Thymus (tissue), 11 donors: ENCODE measurements around the gene PLCB1. TPM values are rescaled to one million over a fixed set of nuclear protein-coding genes. Genes with fewer than 3 reads are reported as not detected.

ENCODE experiments used
- DNase-seq, 9 donors: peaks; one replicate each; pipeline ENCODE4 v3.0.0-alpha.2; 2013; ENCODE audit warnings: low spot score in 9 of 9, low read depth in 6 of 9, missing footprints in 1 of 9
- H3K27ac ChIP-seq, 2 donors: one replicate each; pipeline ENCODE4 v1.5.1; 2013; ENCODE audit warnings: control low read depth in 1 of 2, low read depth in 1 of 2, low read length in 1 of 2, mild to moderate bottlenecking in 1 of 2, moderate library complexity in 1 of 2
- H3K27me3 ChIP-seq, 2 donors: one replicate each; pipeline ENCODE4 v1.5.1; 2013; ENCODE audit warnings: low read length in 1 of 2; ENCODE audit not compliant: control insufficient read depth in 2 of 2, insufficient read depth in 1 of 2
- H3K36me3 ChIP-seq, 2 donors: one replicate each; pipeline ENCODE4 v1.5.1; 2013; ENCODE audit warnings: low read length in 1 of 2, mild to moderate bottlenecking in 1 of 2, moderate library complexity in 1 of 2; ENCODE audit not compliant: control insufficient read depth in 2 of 2, insufficient read depth in 2 of 2
- H3K4me1 ChIP-seq, 2 donors: one replicate each; pipeline ENCODE4 v1.5.1; 2013; ENCODE audit warnings: low read length in 2 of 2; ENCODE audit not compliant: control insufficient read depth in 2 of 2, insufficient read depth in 2 of 2
- H3K4me3 ChIP-seq, 2 donors: one replicate each; pipeline ENCODE4 v1.5.1; 2013; ENCODE audit warnings: low read length in 2 of 2, control low read depth in 1 of 2, mild to moderate bottlenecking in 1 of 2
- H3K9me3 ChIP-seq, 2 donors: one replicate each; pipeline ENCODE4 v1.5.1; 2013; ENCODE audit warnings: low read length in 1 of 2, mild to moderate bottlenecking in 1 of 2; ENCODE audit not compliant: control insufficient read depth in 2 of 2, insufficient read depth in 1 of 2
- WGBS: extraction: QIAGEN DNeasy Blood & Tissue Kit; methylation state at CpG from one replicate; pipeline ENCODE4 v1.1.7; 2013; 5-methylcytosine and 5-hydroxymethylcytosine counted together
- polyA plus RNA-seq: library from polyadenylated mRNA; stranded (reverse); fragments of 200-250 nt; gene quantifications from one replicate; pipeline ENCODE4 v1.2.3, GENCODE V29; 2013
- total RNA-seq: library from RNA; stranded (reverse); fragments of 120-200 nt; gene quantifications from one replicate; pipeline ENCODE4 v1.2.4, GENCODE V29; 2013
- donor health status: healthy.

The PLCB1 gene
- total and polyA plus RNA-seq, 2 donors, result 4.1 to 4.7 TPM

GRCh38 chr20:8764344-8764962, 632.4 kb downstream of the PLCB1 start:
- Histone ChIP-seq H3K27ac (no peak overlapping the region), H3K36me3 (no peaks in the 10 kb centered on the region), H3K9me3 (no peaks in the 10 kb centered on the region), H3K4me1 (no peaks in the 10 kb centered on the region), H3K4me3 (no peak overlapping the region), H3K27me3 (no peaks in the 10 kb centered on the region)
- WGBS, result 93% methylated on average over 4 of the region's 4 CpGs
- DNase-seq, result no peak

GRCh38 chr20:8766868-8767390, 634.9 kb downstream of the PLCB1 start:
- no peak overlapping the region for H3K27ac ChIP-seq
- WGBS, result 96% methylated on average over 5 of the region's 5 CpGs
- no peaks in the 10 kb centered on the region for H3K27me3 ChIP-seq
- no peaks in the 10 kb centered on the region for H3K4me1 ChIP-seq
- no peaks in the 10 kb centered on the region for H3K36me3 ChIP-seq
- no peaks in the 10 kb centered on the region for H3K9me3 ChIP-seq
- no peak overlapping the region for H3K4me3 ChIP-seq
- DNase-seq, result no peak

- no peaks in the 10 kb centered on the region for H3K4me1 ChIP-seq
- 97% methylated on average over 5 of the region's 5 CpGs for WGBS
Measured at GRCh38 chr20:8774412-8774811, 642.3 kb downstream of the PLCB1 start.

GRCh38 chr20:8777911-8778310, 645.8 kb downstream of the PLCB1 start:
- 96% methylated on average over 4 of the region's 4 CpGs for WGBS

More at GRCh38 chr20:8774412-8774811, 642.3 kb downstream of the PLCB1 start:
- DNase-seq, result no peak
- H3K27ac ChIP-seq, result no peak overlapping the region
- no peaks in the 10 kb centered on the region for H3K27me3 ChIP-seq
- H3K4me3 ChIP-seq, result no peak overlapping the region
- no peaks in the 10 kb centered on the region for H3K9me3 ChIP-seq
- H3K36me3 ChIP-seq, result no peaks in the 10 kb centered on the region

GRCh38 chr20:8778387-8778786, 646.3 kb downstream of the PLCB1 start:
- Histone ChIP-seq H3K4me3 (no peak overlapping the region), H3K9me3 (no peaks in the 10 kb centered on the region), H3K36me3 (no peaks in the 10 kb centered on the region), H3K4me1 (no peaks in the 10 kb centered on the region), H3K27me3 (no peaks in the 10 kb centered on the region), H3K27ac (no peak overlapping the region)
- DNase-seq, result no peak

More at GRCh38 chr20:8777911-8778310, 645.8 kb downstream of the PLCB1 start:
- Histone ChIP-seq H3K27me3 (no peaks in the 10 kb centered on the region), H3K9me3 (no peaks in the 10 kb centered on the region), H3K27ac (no peak overlapping the region), H3K4me1 (no peaks in the 10 kb centered on the region), H3K4me3 (no peak overlapping the region), H3K36me3 (no peaks in the 10 kb centered on the region)
- DNase-seq, result no peak

GRCh38 chr20:8780915-8781314, 648.8 kb downstream of the PLCB1 start:
- H3K27me3 ChIP-seq, result no peaks in the 10 kb centered on the region
- DNase-seq, result no peak
- H3K36me3 ChIP-seq, result no peaks in the 10 kb centered on the region
- H3K4me3 ChIP-seq, result no peak overlapping the region
- no peaks in the 10 kb centered on the region for H3K9me3 ChIP-seq
- H3K27ac ChIP-seq, result no peak overlapping the region
- H3K4me1 ChIP-seq, result no peaks in the 10 kb centered on the region

- DNase-seq, result no peak
- Histone ChIP-seq H3K27ac (no peak overlapping the region), H3K36me3 (no peaks in the 10 kb centered on the region), H3K4me3 (no peak overlapping the region), H3K4me1 (no peaks in the 10 kb centered on the region), H3K9me3 (no peaks in the 10 kb centered on the region), H3K27me3 (no peaks in the 10 kb centered on the region)
- WGBS, result 96% methylated on average over 2 of the region's 2 CpGs
Measured at GRCh38 chr20:8782804-8783203, 650.7 kb downstream of the PLCB1 start.

GRCh38 chr20:8783734-8784133, 651.7 kb downstream of the PLCB1 start:
- Histone ChIP-seq H3K27ac (no peak overlapping the region), H3K4me3 (no peak overlapping the region), H3K36me3 (no peaks in the 10 kb centered on the region), H3K9me3 (no peaks in the 10 kb centered on the region), H3K4me1 (no peaks in the 10 kb centered on the region), H3K27me3 (no peaks in the 10 kb centered on the region)
- DNase-seq, result no peak
- WGBS, result 98% methylated on average over 1 of the region's 1 CpG

GRCh38 chr20:8786383-8786782, 654.3 kb downstream of the PLCB1 start:
- 97% methylated on average over 6 of the region's 6 CpGs for WGBS
- Histone ChIP-seq H3K4me3 (no peak overlapping the region), H3K27me3 (no peaks in the 10 kb centered on the region), H3K4me1 (no peaks in the 10 kb centered on the region), H3K27ac (no peak overlapping the region), H3K36me3 (no peaks in the 10 kb centered on the region), H3K9me3 (no peaks in the 10 kb centered on the region)
- no peak for DNase-seq
